GM12878 (cell line): ENCODE results near the gene TMEM174. TPM values are rescaled to one million over a fixed set of nuclear protein-coding genes. Genes with fewer than 3 reads are reported as not detected.

Experiments used
- ATAC-seq: fragments of 200-7000 bp; cut with Tn5 transposase; 3 replicates; pipeline ENCODE4 v1.9.1; 2020; ENCODE audit warnings: mild to moderate bottlenecking, moderate library complexity
- BruUV-seq: library from RNA; stranded (reverse); fragments of 400-500 nt; replicated peaks from 2 replicates; lab custom pipeline; 2021; lab: Mats Ljungman, UMichigan
- CTCF ChIA-PET: fragments of 300-600 bp; sonication (Branson Sonifier 250); formaldehyde crosslinking; extraction: SDS; loops from one replicate; lab custom pipeline; 2021; ENCODE audit warnings: inconsistent platforms; lab: Yijun Ruan, JAX
- POLR2A ChIA-PET: fragments of 350-600 bp; formaldehyde crosslinking; extraction: SDS; loops from one replicate; lab custom pipeline; 2021; ENCODE audit warnings: inconsistent platforms; lab: Charles Lee
- RAD21 ChIA-PET: fragments of 300-600 bp; sonication (Branson Sonifier 250); formaldehyde crosslinking; loops from one replicate; lab custom pipeline; 2023; ENCODE audit warnings: antibody characterized with exemption; ENCODE audit not compliant: unreplicated experiment; lab: Charles Lee
- SMC1A ChIA-PET: fragments of 300-600 bp; sonication (Branson Sonifier 250); formaldehyde crosslinking; loops from one replicate; lab custom pipeline; 2023; ENCODE audit not compliant: unreplicated experiment, uncharacterized antibody; lab: Charles Lee
- DNase-seq: peaks from one replicate; pipeline ENCODE4 v3.0.0-alpha.2; 2011; ENCODE audit warnings: low read depth, low spot score
- FAIRE-seq: peaks from 3 replicates; lab custom pipeline; 2011; peaks lifted over from hg19 to GRCh38; lab: Jason Lieb, UNC
- H2AFZ ChIP-seq: 2 replicates; pipeline ENCODE4 v1.6.0; 2011; ENCODE audit warnings: low read depth, low read length, control low read depth; ENCODE audit not compliant: control insufficient read depth
- H3K27ac ChIP-seq: 2 replicates; pipeline ENCODE4 v1.5.1; 2011; ENCODE audit warnings: control low read depth; ENCODE audit not compliant: control insufficient read depth, insufficient read depth
- H3K27me3 ChIP-seq, 2 experiments: replicated peaks in 1 of 2; 2 replicates each; pipeline versions ENCODE4 v1.6.0 to v1.6.1; 2011; ENCODE audit warnings: low read length in 1 of 2; ENCODE audit not compliant: control insufficient read depth in 2 of 2, insufficient read depth in 2 of 2
- H3K36me3 ChIP-seq, 2 experiments: 2 replicates each; pipeline ENCODE4 v1.5.1; 2011; ENCODE audit warnings: low read length in 1 of 2; ENCODE audit not compliant: control insufficient read depth in 2 of 2, insufficient read depth in 2 of 2
- H3K4me1 ChIP-seq: 2 replicates; pipeline ENCODE4 v1.6.1; 2011; ENCODE audit warnings: mild to moderate bottlenecking, low read length, moderate library complexity, mixed read lengths; ENCODE audit not compliant: control insufficient read depth, insufficient read depth
- H3K4me2 ChIP-seq: 2 replicates; pipeline ENCODE4 v1.6.0; 2011; ENCODE audit warnings: control low read depth; ENCODE audit not compliant: control insufficient read depth, insufficient read depth
- H3K4me3 ChIP-seq: fragments of 200-600 bp; sonication (generic); 2 replicates; pipeline ENCODE4 v1.5.1; 2016
- H3K79me2 ChIP-seq: 2 replicates; pipeline ENCODE4 v1.6.0; 2011; ENCODE audit warnings: low read length; ENCODE audit not compliant: control insufficient read depth, insufficient read depth
- H3K9ac ChIP-seq: 2 replicates; pipeline ENCODE4 v1.8.0; 2011; ENCODE audit warnings: low read length, control low read depth, mixed read lengths; ENCODE audit not compliant: control insufficient read depth, insufficient read depth
- H3K9me3 ChIP-seq: replicated peaks from 3 replicates; pipeline ENCODE4 v1.5.1; 2011; ENCODE audit warnings: mild to moderate bottlenecking, low read length; ENCODE audit not compliant: control insufficient read depth, insufficient read depth
- H4K20me1 ChIP-seq: 2 replicates; pipeline ENCODE4 v1.6.0; 2011; ENCODE audit not compliant: control insufficient read depth, insufficient read depth
- ASH2L ChIP-seq: fragments of 300-600, 200-600 bp; sonication (generic); IDR thresholded peaks from 2 replicates; pipeline ENCODE4 v1.6.1; 2017; ENCODE audit warnings: low read depth, mild to moderate bottlenecking, borderline replicate concordance
- BMI1 ChIP-seq: fragments of 450-650 bp; IDR thresholded peaks from 2 replicates; pipeline ENCODE4 v1.6.1; 2016; ENCODE audit warnings: mild to moderate bottlenecking, moderate library complexity, borderline replicate concordance
- CBFB ChIP-seq: IDR thresholded peaks from 2 replicates; pipeline ENCODE4 v1.6.1; 2016; ENCODE audit warnings: antibody characterized with exemption, low read depth
- CEBPB ChIP-seq, 2 experiments: fragments of 150-350 bp in 1 of 2; IDR thresholded peaks; 2 replicates each; pipeline ENCODE4 v1.6.1; 2012 to 2014; ENCODE audit warnings: low read depth in 2 of 2, low read length in 2 of 2, borderline replicate concordance in 1 of 2, inconsistent platforms in 1 of 2
- EED ChIP-seq: sonication (generic); IDR thresholded peaks from 2 replicates; pipeline ENCODE4 v1.6.1; 2016; ENCODE audit warnings: antibody characterized with exemption, low read depth
- GATAD2B ChIP-seq: fragments of 450-650 bp; conservative IDR thresholded peaks from 2 replicates; pipeline ENCODE4 v1.6.1; 2017; ENCODE audit warnings: low read depth, mild to moderate bottlenecking, moderate library complexity
- POLR2AphosphoS2 ChIP-seq: IDR thresholded peaks from 2 replicates; pipeline ENCODE4 v1.6.1; 2011; ENCODE audit warnings: low read depth, mild to moderate bottlenecking, low read length, improper control_type of control experiment, moderate library complexity
- POU2F2 ChIP-seq: IDR thresholded peaks from 3 replicates; pipeline ENCODE4 v1.6.1; 2011; ENCODE audit warnings: low read depth, mild to moderate bottlenecking, low read length, borderline replicate concordance
- RAD21 ChIP-seq: IDR thresholded peaks from 2 replicates; pipeline ENCODE4 v1.6.1; 2011; ENCODE audit warnings: mild to moderate bottlenecking, low read depth, low read length, moderate library complexity; ENCODE audit not compliant: insufficient read depth
- SMC3 ChIP-seq: IDR thresholded peaks from 2 replicates; pipeline ENCODE4 v1.6.1; 2011; ENCODE audit warnings: low read length, improper control_type of control experiment, borderline replicate concordance
- SPI1 ChIP-seq: IDR thresholded peaks from 2 replicates; pipeline ENCODE4 v1.6.1; 2011; ENCODE audit warnings: low read depth, mild to moderate bottlenecking, low read length, moderate library complexity, borderline replicate concordance; ENCODE audit not compliant: insufficient read depth
- WGBS: methylation state at CpG from one replicate; pipeline ENCODE4 v1.1.6; 2016; ENCODE audit warnings: low lambda C conversion rate; ENCODE audit not compliant: insufficient replicate concordance, insufficient coverage; ENCODE audit errors: missing lambda C conversion rate; 5-methylcytosine and 5-hydroxymethylcytosine counted together
- in situ Hi-C: fragments of 300-500 bp; cut with MboI; formaldehyde crosslinking; loops from 9 replicates; pipeline ENCODE4 v1.14.3; 2018; ENCODE audit warnings: mixed read lengths
- intact Hi-C: fragments of 100-400 bp; cut with micrococcal nuclease; formaldehyde crosslinking; loops from one replicate; pipeline ENCODE4 v1.14.2; 2022; ENCODE audit not compliant: unreplicated experiment
- polyA plus RNA-seq, 11 experiments: library from polyadenylated mRNA; depleted of rRNA in 4 of 11; unstranded in 6 of 11; stranded (reverse) in 5 of 11; fragments of >200 nt; fragmentation: Nextera tagmentation in 4 of 11; fragmentation: Illumina TruSeq in 1 of 11; extraction: Ambion mirVana in 4 of 11; extraction: Trizol in 1 of 11; gene quantifications; 1 replicate in 1 of 11; 2 replicates in 10 of 11; pipeline versions ENCODE4 v1.2.1 to v1.2.3, GENCODE V29; 2011 to 2016; ENCODE audit warnings: inconsistent platforms in 2 of 11, missing spikeins in 2 of 11, low read depth in 1 of 11
- total RNA-seq, 4 experiments: library from RNA; depleted of rRNA in 3 of 4; stranded (reverse); fragments of >200 nt in 3 of 4; fragmentation: Illumina TruSeq in 1 of 4; extraction: Trizol in 1 of 4; gene quantifications; 2 replicates each; pipeline versions ENCODE4 v1.2.1 to v1.2.3, GENCODE V29; 2013 to 2021
- TF ChIP-seq, protein P1 (sequence below): fragments of 450-650 bp; IDR thresholded peaks from 2 replicates; pipeline ENCODE4 v1.6.1; 2017; ENCODE audit warnings: low read depth, mild to moderate bottlenecking, moderate library complexity
- TF ChIP-seq, protein P2 (sequence below): fragments of 450-650 bp; IDR thresholded peaks from 2 replicates; pipeline ENCODE4 v1.6.1; 2016; ENCODE audit warnings: mild to moderate bottlenecking, moderate library complexity, borderline replicate concordance

TMEM174 gene
- total and polyA plus RNA-seq, 10 of the 15 experiments (the other 5 are each of a cell fraction or from before 2014, with no cell fraction given) = not detected

DNA sequence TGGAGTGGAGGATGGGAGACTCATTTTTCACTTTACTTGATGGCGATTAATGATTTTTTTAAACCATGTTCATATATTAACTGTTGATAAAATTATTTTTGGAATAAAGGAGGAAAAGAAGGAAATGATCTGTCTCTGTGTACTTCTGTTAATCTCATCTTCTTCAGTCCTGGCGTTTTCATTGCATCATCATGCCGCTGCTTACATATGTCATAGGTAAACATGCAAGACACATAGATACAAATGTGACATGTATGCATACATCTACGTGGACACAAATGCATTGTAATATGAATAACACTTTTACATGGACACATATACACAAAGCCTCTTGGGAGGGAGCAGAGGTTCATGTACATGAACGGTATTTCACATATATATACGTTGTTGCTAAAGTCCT lies 10.0 kb downstream of the TMEM174 start:
- H3K9me3 ChIP-seq = no peaks in the 10 kb centered on the region
- H3K27me3 ChIP-seq = peaks cover 0 to 2% of the 10 kb centered on the region in 2 experiments; a peak in 1 of 4 replicates
- SMC1A ChIA-PET = no interaction called here
- H3K79me2 ChIP-seq = no peaks in the 10 kb centered on the region
- H3K27ac ChIP-seq = no peak overlapping the region
- CTCF ChIA-PET = no interaction called here
- 57% methylated on average over 6 of the region's 6 CpGs for WGBS
- H3K4me2 ChIP-seq = no peak overlapping the region
- in situ Hi-C loops = no loop called here
- ATAC-seq (no peak), FAIRE-seq (no peak), DNase-seq (no peak)
- H3K36me3 ChIP-seq = no peaks in the 10 kb centered on the region
- RAD21 ChIA-PET = no interaction called here
- H3K9ac ChIP-seq = no peak overlapping the region
- H3K4me3 ChIP-seq = no peak overlapping the region
- no peak overlapping the region for H2AFZ ChIP-seq
- H3K4me1 ChIP-seq = no peaks in the 10 kb centered on the region
- H4K20me1 ChIP-seq = no peaks in the 10 kb centered on the region
- intact Hi-C loops = no loop called here
- BruUV-seq = no TSS peak
- TF ChIP-seq, protein P1, sequence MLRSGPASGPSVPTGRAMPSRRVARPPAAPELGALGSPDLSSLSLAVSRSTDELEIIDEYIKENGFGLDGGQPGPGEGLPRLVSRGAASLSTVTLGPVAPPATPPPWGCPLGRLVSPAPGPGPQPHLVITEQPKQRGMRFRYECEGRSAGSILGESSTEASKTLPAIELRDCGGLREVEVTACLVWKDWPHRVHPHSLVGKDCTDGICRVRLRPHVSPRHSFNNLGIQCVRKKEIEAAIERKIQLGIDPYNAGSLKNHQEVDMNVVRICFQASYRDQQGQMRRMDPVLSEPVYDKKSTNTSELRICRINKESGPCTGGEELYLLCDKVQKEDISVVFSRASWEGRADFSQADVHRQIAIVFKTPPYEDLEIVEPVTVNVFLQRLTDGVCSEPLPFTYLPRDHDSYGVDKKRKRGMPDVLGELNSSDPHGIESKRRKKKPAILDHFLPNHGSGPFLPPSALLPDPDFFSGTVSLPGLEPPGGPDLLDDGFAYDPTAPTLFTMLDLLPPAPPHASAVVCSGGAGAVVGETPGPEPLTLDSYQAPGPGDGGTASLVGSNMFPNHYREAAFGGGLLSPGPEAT = no peak
- TF ChIP-seq POU2F2 (no peak), SPI1 (no peak), SMC3 (no peak), EED (no peak), BMI1 (no peak)
- POLR2A ChIA-PET = no interaction called here

DNA sequence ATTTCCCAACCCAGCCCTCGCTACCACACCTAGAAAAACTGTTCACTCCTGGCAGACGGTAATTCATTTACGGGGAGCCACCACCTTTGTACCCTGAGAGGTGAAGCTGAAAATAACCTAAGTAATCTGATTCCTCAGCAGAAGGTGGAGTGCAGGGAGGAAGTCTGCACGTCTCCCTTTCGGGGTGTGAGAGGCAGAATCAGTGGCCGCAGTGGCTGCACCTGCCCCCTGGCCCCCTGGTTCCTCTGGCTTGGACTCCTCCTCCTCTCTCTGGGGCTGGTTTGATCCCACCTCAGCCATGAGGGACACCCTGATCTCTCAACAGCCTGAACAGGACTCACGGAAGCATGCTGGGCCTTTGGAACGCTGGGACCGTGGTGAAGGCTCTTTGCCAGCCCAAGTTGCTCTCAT lies 10.5 kb downstream of the TMEM174 start:
- Histone ChIP-seq H3K36me3 (no peaks in the 10 kb centered on the region), H2AFZ (no peak overlapping the region), H3K9ac (no peak overlapping the region), H3K79me2 (no peaks in the 10 kb centered on the region), H3K9me3 (no peaks in the 10 kb centered on the region), H4K20me1 (no peaks in the 10 kb centered on the region), H3K27ac (no peak overlapping the region), H3K4me1 (no peaks in the 10 kb centered on the region), H3K4me2 (no peak overlapping the region), H3K27me3 (no peaks in the 10 kb centered on the region), H3K4me3 (no peak overlapping the region)
- ATAC-seq (no peak), FAIRE-seq (no peak), DNase-seq (no peak)
- 46% methylated on average over 9 of the region's 9 CpGs for WGBS
- ChIA-PET RAD21 (no interaction called here), SMC1A (no interaction called here), CTCF (no interaction called here), POLR2A (no interaction called here)
- intact Hi-C loops = no loop called here
- in situ Hi-C loops = no loop called here
- BruUV-seq = no TSS peak
- no peak for TF ChIP-seq CEBPB (IDR thresholded peaks at IDR 0.05; ENCODE audit: borderline replicate concordance in 1 of 2, low read depth in 2 of 2, low read length in 2 of 2)
- TF ChIP-seq POLR2AphosphoS2 = no peak
- TF ChIP-seq CBFB = no peak
- TF ChIP-seq RAD21 = no peak
- no peak for TF ChIP-seq ASH2L
- no peak for TF ChIP-seq GATAD2B
- TF ChIP-seq, protein P2, sequence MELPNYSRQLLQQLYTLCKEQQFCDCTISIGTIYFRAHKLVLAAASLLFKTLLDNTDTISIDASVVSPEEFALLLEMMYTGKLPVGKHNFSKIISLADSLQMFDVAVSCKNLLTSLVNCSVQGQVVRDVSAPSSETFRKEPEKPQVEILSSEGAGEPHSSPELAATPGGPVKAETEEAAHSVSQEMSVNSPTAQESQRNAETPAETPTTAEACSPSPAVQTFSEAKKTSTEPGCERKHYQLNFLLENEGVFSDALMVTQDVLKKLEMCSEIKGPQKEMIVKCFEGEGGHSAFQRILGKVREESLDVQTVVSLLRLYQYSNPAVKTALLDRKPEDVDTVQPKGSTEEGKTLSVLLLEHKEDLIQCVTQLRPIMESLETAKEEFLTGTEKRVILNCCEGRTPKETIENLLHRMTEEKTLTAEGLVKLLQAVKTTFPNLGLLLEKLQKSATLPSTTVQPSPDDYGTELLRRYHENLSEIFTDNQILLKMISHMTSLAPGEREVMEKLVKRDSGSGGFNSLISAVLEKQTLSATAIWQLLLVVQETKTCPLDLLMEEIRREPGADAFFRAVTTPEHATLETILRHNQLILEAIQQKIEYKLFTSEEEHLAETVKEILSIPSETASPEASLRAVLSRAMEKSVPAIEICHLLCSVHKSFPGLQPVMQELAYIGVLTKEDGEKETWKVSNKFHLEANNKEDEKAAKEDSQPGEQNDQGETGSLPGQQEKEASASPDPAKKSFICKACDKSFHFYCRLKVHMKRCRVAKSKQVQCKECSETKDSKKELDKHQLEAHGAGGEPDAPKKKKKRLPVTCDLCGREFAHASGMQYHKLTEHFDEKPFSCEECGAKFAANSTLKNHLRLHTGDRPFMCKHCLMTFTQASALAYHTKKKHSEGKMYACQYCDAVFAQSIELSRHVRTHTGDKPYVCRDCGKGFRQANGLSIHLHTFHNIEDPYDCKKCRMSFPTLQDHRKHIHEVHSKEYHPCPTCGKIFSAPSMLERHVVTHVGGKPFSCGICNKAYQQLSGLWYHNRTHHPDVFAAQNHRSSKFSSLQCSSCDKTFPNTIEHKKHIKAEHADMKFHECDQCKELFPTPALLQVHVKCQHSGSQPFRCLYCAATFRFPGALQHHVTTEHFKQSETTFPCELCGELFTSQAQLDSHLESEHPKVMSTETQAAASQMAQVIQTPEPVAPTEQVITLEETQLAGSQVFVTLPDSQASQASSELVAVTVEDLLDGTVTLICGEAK = no peak
